CD4-positive, alpha-beta T cell treated with Interleukin-17A for 1 hour (primary cell): ENCODE results near the gene ESPN.

ENCODE experiments used
- DNase-seq: peaks from one replicate; pipeline ENCODE4 v3.0.0-alpha.2; 2020

Gene ESPN

DNA sequence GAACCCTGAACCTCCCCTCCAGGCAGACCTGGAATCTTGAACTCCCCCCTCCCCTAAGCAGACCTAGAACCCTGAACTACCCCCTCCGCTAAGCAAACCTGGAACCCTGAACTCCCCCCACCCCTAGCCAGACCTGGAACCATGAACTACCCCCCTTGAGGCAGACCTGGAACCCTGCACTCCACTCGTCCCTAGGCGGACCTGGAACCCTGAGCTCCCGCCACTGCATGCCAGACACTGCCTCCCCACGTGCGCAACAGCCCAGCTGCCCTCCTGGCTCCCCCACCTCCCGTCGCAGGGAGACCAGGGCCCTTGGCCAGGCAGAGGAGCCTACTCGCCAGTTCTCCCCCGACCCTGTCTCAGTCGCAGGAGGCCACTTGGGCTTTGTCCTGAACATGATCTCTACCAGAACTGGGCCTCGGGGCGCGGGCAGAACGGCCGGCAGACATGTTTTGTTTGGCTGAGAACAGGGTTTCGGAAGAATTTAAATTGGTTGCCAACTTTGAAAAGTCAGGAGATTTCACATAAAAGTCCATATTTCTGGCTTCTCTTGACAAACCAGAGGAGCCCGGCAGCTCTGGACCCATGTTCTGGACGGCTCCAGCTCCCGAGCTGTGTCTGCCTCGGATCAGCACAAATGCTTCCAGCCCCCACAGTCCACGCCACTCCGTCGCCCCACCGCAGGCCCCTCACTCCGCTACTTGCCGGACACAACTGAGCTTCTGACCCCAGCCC lies 76.1 kb downstream of the ESPN start:
- no peak for DNase-seq

DNA sequence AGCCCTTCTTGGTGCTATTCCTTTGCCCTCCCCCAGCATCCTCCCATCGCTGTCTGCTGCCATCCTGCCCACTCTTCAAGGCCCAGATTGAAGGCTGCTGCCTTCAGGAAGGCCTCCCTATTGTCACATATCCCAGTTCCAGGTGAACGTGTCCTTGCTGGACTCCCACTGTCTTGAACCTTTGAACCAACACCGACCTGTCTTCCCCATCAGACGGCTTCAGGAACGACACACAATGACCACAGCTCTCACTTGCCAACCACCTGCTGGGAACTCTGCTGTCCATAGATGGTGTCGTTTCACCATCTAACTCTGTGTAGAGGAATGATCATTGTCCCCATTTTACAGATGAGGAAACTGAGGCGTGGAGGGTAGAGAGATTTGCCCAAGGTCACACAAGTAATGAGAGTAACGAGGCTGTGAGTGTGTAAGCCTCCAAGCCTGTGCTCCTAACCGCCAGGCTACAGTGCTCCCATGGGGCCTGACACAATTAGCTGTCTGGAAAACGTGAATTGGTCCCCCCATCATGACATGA lies 76.8 kb downstream of the ESPN start:
- no peak for DNase-seq

DNA sequence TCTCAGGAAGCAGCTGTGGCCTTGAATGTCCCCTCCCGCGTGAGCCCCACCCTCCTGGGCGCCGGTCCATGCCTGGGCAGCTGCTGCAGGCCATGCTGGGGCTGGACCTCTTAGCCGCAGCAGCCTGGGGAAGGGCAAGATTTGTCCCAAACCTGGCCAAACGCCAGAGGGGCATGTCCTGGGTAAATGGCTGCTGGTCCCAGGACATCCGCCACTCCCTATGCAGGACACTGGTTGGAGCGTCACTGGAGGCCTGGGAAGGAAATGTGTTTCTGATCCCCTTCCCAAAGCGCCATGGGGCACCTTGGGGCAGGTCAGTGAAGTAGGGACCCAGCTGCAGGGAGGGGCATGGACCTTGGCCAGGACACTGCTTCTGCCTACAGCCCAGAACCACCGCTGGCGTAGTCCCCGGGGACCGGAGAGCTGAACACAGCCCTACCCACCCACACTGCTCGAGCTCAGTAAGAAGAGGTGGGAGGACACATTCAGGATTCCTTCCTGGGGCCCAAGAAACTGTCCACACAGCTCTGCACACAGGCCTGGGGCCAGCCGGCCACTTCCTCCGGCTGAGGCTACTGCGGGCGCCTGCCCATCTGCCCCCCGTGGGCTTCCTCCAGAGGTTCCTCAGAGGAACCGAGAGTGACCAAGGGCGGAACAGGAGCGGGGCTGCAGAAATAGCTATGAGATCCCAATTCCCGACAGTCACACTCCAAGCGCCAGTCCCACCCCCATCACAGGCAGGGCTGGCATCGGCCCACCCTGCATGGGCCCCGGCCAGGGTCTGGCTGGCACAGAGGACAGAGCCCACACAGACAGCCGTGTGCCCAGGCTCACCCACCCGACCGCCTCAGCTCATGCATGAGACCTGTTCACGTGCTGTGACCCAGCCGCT lies 77.7 kb downstream of the ESPN start:
- DNase-seq, result no peak

DNA sequence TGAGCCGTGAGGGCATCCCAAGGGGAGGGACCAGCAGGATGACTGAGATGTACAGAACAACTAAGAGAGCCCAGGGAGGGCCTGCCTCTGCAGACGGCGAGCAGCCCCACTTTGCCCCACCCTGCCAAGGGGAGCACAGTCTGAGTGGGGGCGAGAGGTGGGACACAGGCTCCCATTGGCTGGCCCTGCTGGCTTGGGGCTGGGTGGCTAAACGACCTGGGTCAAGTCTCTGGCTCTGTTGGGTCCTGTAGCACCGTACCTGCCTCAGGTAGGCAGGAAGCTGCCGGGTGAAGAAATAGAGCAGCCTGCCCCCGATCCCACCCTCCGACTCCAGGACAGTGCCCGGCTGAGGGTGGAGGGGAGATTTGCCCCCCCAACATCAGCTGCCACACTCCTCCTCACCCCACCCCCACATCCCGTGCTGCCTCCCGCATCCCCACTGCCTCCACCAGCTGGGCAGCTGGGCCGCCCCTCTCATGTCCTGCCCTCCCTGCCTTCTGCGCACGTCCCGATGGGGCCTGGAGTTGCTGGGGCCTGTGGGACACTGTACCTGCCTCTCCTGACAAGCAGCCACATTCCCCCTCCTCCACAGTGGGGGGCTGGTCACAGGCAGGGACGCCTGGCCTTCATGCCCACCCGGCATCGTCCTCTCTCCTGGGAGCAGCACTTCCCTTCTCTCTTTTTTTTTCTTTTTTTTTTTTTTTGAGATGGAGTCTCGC lies 79.5 kb downstream of the ESPN start:
- DNase-seq, result no peak

DNA sequence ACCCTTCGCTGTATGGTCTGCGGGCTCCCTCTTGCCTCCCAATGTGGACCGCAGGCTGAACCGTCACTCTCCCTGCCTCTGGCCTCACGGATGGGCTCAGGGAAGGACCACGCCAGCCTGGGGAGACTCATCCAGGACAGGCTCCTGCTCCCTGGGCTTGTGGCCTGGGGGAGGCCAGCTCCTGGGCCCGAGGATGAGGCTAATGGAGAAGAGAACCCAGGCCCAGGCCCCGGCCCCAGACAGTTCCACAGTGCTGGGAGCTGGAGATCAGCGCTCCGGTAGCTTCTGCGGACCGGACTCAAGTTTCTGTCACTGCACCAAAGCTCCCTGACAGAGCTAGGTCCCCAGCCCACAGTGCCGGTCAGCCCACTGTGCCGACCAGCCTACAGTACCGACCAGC lies 80.3 kb downstream of the ESPN start:
- DNase-seq, result no peak

DNA sequence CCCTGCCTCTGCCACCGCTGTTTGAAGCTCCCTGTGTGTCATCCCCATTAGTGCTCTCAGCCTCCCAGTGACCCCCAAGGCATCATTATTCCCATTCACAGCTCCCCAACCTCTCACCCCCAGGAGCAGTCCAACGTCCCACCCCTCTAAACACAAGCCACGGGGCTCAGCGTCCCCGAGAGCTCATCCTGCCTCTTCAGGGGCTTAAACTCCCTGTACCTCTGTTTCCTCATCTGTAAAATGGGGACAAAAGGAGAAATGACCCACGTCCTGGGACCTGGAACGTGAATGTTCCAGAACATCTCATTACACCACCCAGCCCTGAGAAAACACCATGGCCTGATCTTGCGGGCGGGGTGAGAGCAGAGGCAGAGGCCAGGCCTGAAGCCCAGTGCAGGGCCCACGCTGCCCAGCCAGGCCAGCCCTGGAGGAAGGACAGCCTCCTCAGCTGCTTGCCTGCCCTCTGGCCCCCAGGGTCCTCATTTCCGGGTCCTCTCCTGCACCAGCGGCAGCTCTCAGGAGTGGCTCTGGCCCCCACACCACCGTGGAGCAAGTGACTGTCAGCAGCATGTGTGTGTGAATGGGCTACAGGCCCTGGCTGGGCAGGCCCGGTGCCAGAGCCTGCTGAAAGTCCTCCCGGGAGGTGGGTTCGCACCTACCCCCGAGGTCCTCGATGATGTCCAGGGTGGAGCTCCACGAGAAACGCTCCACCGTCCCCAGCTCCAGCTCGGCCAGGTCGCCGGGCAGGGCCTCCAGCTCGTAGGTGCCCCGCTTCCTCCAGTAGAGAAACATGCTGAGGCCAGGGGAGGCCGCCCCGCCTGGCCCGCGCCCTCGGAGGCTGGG lies 81.0 kb downstream of the ESPN start:
- DNase-seq, result no peak

DNA sequence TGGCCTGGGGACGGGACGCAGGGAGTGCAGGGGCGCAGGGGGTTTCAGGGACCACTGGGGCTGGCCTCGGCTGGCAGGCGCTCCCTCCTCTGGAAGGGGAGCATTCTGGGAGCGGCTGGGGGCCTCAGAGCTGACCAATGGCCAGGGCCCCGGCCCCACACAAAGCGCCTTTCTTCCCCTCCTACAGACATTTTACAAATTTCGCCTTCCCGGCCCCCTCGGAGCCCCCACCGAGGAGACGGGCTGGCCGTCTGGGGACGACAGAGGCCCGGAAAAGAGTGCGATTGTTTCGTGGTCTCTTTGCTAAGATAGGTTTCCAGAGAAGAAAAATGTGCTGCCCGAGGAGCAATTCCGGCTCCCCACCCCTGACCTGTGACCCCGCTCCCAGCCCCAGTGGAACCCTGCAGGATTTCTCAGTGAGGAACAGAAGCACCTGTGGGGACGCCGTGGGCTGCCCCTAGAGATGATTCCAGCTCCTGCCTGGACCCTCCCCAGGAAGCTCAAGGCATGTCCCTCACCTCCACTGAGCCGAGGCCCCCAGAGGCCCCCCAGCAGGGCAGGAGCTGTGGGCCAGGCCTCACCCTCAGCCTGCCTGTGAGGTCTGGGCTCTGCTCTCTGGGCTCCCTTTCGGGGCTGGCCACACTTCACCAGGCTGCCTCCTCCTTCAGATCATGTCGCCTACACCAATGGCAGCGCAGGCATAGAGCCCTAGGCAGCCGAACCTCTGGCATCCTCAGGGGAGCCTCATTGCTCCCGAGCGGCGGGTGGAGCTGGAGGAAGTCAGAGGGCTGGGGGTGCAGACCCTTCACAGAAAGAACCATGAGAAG lies 81.8 kb downstream of the ESPN start:
- no peak for DNase-seq

DNA sequence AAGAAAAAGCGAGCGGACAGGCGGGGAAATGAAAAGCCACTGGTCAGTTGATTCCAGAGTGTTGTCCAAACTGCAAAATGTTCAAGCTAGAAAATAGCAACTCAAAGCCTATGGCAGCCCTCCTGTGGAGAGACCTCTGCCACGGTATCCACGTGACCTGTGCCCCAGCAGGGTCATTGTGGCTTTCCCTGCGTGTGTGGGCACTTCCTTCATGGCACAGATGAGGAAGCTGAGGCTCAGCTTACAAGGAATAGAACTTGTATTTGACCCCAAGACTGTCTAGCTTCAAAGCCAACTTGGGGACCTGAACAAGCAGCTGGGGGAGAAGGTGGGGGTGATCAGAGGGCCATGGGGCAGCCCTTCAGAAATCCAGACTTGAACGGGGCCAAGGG lies 82.5 kb downstream of the ESPN start:
- no peak for DNase-seq

DNA sequence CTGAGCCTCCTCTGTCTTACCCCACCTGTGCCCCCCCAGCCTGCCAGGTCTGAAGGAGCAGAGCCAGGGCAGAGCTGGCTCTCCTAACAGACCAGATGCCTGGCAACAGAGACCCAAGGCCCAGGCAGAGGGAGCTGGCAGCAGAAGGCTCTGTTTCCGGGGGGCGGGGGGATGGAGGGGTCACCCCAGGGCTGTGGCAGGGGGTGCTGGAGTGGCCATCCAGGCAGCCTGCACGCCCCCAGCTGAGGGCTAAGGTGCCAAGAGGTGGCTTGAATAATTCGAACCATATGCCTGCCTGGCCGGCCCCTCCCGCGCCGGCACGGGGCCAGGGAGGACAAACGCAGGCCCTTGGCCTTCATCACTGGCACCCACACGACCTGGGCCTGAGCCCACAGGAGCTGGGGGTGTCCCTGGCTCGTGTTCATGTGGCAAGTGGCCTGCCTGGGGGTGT lies 82.9 kb downstream of the ESPN start:
- DNase-seq, result no peak

DNA sequence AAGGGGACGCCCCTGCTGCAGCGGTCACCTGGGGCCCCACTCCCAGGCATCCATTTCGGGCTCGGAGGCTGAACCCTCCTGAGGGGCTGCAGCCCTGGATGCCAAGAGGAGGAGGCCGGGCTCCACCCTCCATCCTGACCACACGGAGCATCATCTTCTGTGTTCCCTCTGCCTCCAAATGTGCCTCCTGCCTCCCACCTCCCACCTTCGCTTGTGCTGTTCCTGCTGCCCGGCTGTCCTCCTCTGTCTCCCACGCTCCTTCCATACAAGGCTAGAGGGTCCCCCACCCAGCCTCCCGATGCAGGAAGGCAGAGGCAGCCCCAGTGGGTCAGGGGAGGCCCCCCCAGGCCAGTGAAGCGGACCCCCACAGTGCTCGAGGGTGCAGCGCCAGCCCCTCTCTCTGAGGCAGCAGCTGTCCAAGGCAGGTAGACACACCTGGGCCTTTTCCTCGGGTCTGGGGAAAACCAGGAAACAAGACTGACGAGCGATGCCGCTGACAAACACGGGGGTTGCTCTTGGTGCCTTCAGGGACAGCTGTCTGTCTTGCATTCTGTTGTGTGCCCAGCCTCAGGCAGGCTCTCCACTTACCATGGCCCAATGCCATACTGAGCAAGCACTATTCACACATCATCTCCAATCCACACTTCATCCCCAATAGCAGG lies 83.7 kb downstream of the ESPN start:
- DNase-seq, result no peak

DNA sequence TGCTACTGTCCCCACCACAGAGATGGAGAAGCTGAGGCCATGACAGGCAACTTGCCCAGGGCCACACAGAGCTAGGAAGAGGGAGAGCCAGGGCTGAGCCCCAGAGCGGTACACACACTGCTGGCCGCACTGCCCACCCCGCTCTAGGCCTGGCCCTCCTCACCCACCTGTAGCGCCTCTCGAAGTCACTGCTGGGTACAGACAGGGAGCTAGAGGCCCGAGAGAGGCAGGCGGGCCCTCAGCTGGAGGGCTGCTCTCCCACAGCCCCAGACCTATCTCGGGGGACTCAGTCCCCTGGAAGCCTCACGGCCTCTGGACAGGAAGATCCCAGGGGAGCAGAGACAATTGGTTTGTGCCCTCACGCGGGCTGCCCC lies 84.2 kb downstream of the ESPN start:
- no peak for DNase-seq

DNA sequence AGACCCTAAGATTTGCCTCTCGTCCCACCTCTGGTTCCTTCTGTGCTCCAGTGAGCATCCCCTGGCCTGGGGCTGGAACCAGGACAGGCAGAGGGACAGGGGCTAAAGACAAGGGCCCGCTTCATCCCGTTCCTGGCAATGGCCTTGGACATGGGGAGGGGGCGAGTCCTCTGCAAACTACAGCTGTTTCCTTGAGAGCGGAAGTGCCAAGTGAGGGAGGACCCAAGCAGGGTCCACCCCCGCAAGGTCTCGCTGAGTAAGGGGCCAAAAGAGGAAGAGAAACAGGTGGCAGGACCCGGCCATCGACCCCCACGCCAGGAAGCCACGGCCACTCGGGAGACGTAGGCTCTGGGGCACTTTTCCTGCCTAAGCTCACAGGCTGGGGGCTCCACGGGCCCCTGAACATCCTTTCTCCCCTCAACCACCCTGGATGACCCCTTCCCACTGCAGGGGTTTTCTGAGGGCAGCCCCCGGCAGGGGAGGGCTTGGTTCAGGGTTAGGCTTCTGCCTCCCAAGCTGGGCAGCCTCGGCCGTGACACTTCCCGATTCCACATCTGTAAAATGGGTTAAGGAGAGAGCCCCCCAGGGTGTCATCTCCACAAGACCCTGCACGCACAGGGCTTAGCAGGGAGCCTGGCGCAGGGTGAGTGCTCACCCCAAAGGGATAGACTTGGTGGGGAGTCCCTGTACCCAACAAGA lies 84.8 kb downstream of the ESPN start:
- DNase-seq, result no peak

DNA sequence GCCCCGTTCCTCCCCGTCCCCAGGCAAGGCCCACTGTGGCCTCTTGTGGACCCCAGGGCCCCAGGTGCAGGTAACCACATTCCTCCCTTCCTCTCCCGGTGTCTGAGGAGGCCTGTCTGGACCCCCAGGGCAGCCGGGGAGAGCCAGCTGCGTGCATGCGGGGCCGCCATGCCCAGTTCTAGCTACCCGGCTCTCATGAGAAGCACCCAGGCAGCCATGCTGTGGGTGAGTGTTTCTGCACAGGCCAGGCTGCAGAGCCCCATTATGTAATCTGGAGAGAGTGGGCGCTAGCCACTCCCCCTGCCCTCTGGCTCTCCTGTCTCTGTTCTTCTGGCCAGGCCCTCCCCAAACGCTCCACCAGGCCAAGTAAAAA lies 85.3 kb downstream of the ESPN start:
- no peak for DNase-seq

DNA sequence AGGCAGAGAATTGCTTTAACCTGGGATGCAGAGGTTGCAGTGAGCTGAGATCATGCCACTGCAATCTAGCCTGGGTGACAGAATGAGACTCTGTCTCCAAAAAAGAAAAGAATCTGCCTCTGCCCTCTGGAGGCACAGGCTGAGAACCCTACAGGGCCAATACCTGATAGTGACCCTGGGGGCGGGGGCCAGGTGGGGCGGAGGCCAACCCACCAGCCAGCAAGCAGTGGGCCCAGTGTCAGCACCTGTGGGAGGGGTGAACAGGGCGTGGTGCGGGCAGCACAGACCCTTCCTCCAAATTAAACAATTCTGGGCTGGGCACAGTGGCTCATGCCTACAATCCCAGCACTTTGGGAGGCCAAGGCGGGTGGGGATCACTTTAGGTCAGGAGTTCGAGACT lies 85.9 kb downstream of the ESPN start:
- no peak for DNase-seq
